Neuron (in vitro differentiated cells): Measurements from ENCODE around the gene MED20.

Experiments
- H2AFZ ChIP-seq: one replicate; pipeline ENCODE4 v1.6.1; 2013; ENCODE audit warnings: low read depth, mild to moderate bottlenecking, inconsistent platforms, low read length, moderate library complexity
- H3K27me3 ChIP-seq: one replicate; pipeline ENCODE4 v1.6.1; 2013; ENCODE audit warnings: low read length; ENCODE audit not compliant: insufficient read depth
- H3K36me3 ChIP-seq: one replicate; pipeline ENCODE4 v1.6.1; 2013; ENCODE audit warnings: low read length; ENCODE audit not compliant: insufficient read depth
- H3K4me1 ChIP-seq: one replicate; pipeline ENCODE4 v1.6.1; 2013; ENCODE audit warnings: low read length; ENCODE audit not compliant: insufficient read depth
- H3K4me3 ChIP-seq: 2 replicates; pipeline ENCODE4 v1.5.1; 2013; ENCODE audit warnings: mild to moderate bottlenecking, low read length, moderate library complexity
- H3K9me3 ChIP-seq: one replicate; pipeline ENCODE4 v1.6.1; 2013; ENCODE audit warnings: low read length

MED20 gene

DNA sequence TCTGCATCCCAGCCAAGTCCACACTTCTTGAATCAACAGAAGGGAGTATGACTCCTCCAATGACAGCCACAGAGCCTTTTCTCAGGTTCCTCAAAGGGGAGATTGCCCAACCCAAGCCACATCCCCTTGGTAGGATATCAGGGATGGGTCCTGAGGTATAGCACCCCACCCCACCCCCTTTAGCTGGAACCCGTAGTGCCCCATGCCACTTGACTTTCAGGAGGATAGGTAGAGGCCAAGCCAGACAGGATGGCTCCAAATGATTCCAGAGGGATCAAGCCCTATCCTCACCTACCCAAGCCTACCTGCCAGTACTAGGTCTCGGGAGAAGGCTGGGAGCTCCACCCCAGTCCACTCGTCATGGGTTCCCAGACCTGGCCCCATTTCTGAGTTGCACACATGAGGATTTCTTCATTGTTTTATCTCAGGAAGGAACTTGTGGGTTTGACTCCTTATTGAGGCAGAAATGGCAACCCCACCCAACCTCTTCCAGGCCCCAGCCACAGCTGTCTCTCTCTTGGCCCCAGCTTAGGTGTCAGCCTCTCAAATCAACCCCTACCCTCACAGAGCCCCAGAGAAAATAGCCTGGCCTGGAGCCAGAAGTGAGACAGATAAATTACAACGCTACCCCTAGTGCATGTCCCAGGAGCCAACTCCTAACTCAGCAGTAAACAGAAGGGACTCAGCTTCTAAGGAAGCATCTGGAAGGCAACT, 17.1 kb upstream of the MED20 start:
- Histone ChIP-seq H3K9me3 (no peaks in the 10 kb centered on the region), H3K36me3 (peaks cover 20% of the 10 kb centered on the region), H2AFZ (no peak overlapping the region), H3K27me3 (no peaks in the 10 kb centered on the region), H3K4me3 (no peak overlapping the region), H3K4me1 (peaks cover 38% of the 10 kb centered on the region)

DNA sequence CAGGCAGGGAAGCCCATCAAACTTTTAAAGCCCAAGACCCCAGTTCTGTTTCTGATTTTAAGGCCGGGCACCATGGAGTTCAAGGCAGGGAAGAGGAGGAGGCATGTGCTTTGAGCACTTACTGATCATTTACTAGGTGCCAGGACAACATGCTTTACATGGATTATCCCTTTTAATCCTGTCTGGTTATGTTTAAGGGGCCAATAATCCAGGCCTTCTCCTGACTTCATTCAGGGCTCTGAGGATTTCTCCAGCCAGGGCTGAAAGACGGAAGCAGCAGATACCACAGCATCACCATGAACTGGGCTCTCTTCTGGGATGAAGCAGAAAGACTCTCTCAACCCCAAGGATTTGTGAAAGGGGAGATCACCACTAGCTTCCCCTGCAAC, 16.5 kb upstream of the MED20 start:
- Histone ChIP-seq H3K4me1 (peaks cover 36% of the 10 kb centered on the region), H3K27me3 (no peaks in the 10 kb centered on the region), H3K36me3 (peaks cover 25% of the 10 kb centered on the region), H3K4me3 (no peak overlapping the region), H3K9me3 (no peaks in the 10 kb centered on the region), H2AFZ (no peak overlapping the region)

DNA sequence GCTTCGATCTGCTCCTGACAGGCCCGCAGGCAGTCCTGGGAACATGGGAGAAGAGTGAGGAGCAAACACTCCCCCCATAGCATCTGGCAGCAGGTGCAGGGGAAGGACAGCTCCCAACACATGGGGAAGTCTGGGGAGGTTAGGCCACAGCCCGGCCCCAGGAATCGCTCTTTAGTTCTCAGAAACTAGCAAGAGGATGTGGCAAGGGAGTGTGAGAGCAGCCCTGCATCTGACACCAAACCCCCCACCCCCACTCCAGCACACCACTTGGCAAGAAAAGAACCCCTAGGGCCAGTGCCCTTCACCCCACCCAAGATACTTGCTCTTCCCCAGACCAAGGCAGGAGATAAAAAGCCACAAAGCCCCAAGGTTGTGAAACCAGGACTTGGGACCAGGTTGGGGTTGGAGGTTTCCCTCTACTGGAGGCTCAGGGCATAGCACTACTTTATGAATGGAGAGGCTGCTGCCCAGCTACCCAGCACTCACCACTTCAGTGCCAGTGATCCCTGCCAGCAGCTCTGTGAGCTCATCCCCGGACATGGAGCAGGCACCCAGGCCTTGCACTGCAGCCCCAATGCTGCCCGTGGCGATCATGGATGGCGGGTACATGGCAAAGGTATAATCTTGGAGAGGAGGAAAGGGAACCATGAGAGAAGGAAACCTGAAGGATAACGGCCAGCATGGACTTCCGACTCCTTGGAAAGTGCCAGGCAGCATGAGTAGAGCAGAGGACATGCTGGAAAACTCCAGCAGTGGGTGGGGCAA, 15.3 kb upstream of the MED20 start:
- H3K36me3 ChIP-seq: peaks cover 37% of the 10 kb centered on the region
- H3K9me3 ChIP-seq: no peaks in the 10 kb centered on the region
- H2AFZ ChIP-seq: no peak overlapping the region
- peaks cover 31% of the 10 kb centered on the region for H3K4me1 ChIP-seq
- H3K27me3 ChIP-seq: no peaks in the 10 kb centered on the region
- no peak overlapping the region for H3K4me3 ChIP-seq

DNA sequence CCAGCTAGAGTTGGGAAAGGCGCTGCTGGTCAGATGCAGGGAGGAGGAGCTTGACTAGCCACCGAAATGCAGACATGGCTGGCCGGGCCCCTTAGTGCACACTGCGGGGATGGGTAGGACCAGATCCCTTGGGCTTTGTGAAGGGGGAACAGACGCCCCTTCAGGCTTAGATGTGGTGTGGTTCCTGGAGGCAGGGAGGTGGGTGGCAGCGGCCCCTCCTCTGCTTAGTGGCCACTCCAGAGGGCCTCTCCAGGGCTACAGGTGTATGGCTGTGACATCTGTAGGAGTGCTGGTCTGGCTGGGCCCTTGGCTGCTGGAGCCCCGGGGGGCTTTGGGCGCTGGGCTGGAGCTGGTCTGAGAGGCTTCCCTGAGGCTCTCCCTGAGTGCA, 14.7 kb upstream of the MED20 start:
- peaks cover 43% of the 10 kb centered on the region for H3K36me3 ChIP-seq
- H3K9me3 ChIP-seq: no peaks in the 10 kb centered on the region
- H2AFZ ChIP-seq: no peak overlapping the region
- H3K27me3 ChIP-seq: no peaks in the 10 kb centered on the region
- peaks cover 30% of the 10 kb centered on the region for H3K4me1 ChIP-seq
- H3K4me3 ChIP-seq: no peak overlapping the region

DNA sequence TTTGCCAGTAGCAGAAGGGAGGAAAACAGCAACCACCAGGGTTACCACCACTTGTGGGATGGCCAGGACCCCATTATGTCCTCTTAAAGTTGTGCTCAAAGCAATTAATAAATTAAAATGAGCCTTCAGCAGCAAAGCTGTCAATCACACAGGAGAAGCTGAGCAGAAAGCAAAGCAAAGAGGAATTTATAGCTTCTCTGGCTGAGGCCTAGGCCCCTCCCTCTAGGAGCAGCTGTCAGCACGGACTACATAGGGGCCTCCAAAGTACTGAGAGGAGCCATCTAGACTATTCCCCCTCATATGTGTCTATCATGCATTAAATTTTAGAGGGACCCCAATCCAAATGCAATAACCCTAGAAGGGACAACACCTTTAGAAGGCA, 14.2 kb upstream of the MED20 start:
- Histone ChIP-seq H3K27me3 (no peaks in the 10 kb centered on the region), H3K4me1 (peaks cover 25% of the 10 kb centered on the region), H3K4me3 (no peak overlapping the region), H2AFZ (no peak overlapping the region), H3K9me3 (no peaks in the 10 kb centered on the region), H3K36me3 (peaks cover 48% of the 10 kb centered on the region)

DNA sequence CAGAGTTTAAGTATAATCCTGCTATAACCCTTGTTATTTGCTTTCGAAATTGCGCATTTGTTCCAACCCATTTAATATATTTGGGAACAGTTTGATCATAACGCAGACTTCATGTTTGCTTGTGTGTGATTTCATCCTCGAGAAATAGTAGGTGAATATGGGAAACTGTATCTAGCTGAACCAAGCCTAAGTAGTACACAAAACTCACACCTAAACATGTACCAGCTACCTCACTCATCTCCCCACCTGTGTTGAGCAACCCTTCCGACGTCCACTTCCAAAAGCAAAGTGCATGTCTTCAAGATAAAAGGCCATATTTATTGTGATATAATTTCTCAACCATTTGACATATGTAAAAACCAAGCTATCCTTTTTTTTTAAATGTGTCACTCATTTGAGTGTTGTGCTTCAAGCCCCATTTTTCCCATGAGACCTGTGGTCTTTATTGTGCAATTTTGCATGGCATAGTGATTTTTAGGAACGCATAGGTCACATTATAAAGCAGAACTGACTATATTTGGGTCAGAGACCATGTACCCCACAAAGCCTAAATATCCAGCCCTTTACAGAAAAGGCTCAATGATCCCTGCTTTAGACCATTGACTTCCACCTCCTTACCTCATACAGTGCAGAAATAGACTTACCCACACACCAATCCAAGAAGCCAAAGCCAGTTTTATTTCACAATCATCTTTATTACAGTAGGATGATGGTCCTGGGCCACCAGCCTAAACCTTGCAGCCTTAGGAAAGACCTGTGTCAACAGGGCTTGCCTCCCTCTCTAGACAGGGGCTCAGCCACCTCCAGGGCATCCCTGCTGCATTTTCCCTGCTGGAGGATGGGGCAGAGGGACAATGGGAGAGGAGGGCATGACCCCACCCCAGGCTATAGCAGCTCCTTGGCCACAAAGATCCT, 13.6 kb upstream of the MED20 start:
- Histone ChIP-seq H3K36me3 (peaks cover 55% of the 10 kb centered on the region), H3K9me3 (no peaks in the 10 kb centered on the region), H3K4me3 (no peak overlapping the region), H3K27me3 (no peaks in the 10 kb centered on the region), H3K4me1 (peaks cover 18% of the 10 kb centered on the region), H2AFZ (no peak overlapping the region)

DNA sequence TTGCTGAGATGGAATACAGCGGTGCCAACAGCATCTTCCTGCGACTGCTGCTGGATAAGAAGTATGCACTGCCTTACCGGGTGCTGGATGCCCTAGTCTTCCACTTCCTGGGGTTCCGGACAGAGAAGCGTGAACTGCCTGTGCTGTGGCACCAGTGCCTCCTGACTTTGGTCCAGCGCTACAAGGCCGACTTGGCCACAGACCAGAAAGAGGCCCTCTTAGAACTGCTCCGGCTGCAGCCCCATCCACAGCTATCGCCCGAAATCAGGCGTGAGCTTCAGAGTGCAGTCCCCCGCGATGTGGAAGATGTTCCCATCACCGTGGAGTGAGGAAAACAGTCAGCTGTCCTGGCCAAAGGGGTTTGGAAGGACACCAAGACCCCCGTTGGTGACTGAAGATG, 11.4 kb upstream of the MED20 start:
- H3K4me1 ChIP-seq: peaks cover 13% of the 10 kb centered on the region
- H2AFZ ChIP-seq: no peak overlapping the region
- H3K36me3 ChIP-seq: peaks cover 76% of the 10 kb centered on the region

DNA sequence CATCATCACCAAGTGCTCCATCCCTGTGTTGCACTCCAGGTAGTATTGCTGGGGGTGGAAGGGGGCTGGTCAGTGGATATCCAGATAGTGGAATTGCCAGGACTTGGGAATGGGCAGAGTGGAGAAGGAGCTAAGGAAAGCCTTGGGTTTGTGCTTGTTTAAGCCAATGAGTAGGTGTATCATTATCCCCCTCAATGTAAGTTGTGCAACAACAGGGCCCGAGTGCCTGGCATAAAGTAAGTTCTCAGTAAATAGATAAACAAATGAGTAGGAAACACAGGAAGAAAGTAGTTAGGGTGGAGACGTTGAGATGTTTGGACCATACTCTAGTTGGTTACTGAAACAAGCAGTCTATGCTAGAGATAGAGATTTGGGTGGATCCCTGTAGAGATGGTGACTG, 10.9 kb upstream of the MED20 start:
- peaks cover 13% of the 10 kb centered on the region for H3K4me1 ChIP-seq
- H2AFZ ChIP-seq: no peak overlapping the region
- H3K9me3 ChIP-seq: no peaks in the 10 kb centered on the region
- H3K27me3 ChIP-seq: no peaks in the 10 kb centered on the region
- no peak overlapping the region for H3K4me3 ChIP-seq
- H3K36me3 ChIP-seq: peaks cover 81% of the 10 kb centered on the region

More for the DNA sequence above, 11.4 kb upstream of the MED20 start:
- Histone ChIP-seq H3K27me3 (no peaks in the 10 kb centered on the region), H3K4me3 (no peak overlapping the region), H3K9me3 (no peaks in the 10 kb centered on the region)

DNA sequence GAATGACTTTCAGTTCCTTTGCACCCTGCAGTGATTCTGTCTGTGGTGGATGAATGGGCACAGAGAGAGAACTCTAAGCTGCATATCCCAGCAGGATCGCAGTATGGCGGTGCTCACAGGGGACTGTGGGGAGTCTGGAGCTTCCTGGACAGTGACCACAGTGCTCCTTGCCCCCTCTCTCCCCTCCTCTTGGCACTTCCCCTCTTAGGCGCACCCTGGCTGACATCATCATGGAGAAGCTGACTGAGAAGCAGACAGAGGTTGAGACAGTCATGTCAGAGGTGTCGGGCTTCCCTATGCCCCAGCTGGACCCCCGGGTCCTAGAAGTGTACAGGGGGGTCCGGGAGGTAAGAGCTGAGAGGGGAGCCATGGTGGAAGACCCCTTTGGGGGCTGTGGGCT, 9.0 kb upstream of the MED20 start:
- no peak overlapping the region for H2AFZ ChIP-seq
- H3K36me3 ChIP-seq: peaks cover 83% of the 10 kb centered on the region
- H3K4me1 ChIP-seq: peaks cover 3% of the 10 kb centered on the region
- no peak overlapping the region for H3K4me3 ChIP-seq
- H3K27me3 ChIP-seq: no peaks in the 10 kb centered on the region
- H3K9me3 ChIP-seq: no peaks in the 10 kb centered on the region

DNA sequence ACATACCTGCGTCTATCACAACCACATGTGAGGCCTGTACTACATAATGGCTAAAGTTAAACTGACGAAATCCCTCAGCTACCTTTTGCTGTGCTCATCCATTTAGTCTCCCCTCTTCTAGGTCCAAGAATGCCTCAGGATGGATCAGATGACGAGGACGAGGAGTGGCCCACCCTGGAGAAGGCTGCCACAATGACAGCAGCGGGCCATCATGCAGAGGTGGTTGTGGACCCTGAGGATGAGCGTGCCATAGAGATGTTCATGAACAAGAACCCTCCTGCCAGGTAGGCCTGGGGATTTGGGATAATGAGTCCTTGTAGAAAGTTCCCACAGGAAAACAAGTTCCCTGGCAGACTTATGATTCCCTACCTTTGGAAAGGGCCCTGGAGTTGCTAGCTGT, 6.3 kb upstream of the MED20 start:
- H3K9me3 ChIP-seq: no peaks in the 10 kb centered on the region
- H2AFZ ChIP-seq: no peak overlapping the region
- H3K27me3 ChIP-seq: no peaks in the 10 kb centered on the region
- peaks cover 74% of the 10 kb centered on the region for H3K36me3 ChIP-seq
- H3K4me1 ChIP-seq: peaks cover 16% of the 10 kb centered on the region
- no peak overlapping the region for H3K4me3 ChIP-seq

DNA sequence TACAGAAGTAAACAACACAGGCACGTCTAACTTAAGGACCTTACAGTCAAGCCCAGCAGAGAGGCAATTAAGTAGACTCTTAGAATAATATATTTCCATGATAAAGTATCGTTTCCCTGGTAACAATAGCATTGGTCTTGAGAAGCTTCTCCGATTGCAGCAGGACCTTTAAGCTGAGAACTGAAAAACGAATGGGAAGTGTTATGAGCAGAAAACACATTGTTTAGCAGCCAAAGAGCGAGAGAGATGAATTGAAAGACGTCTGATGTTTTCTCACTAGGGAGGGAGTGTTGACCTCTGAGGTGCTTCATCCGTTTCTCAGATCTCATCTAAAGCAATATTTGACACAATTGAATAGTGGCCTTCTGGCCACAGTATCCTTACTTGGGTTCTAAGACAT, 1.2 kb upstream of the MED20 start:
- H3K4me3 ChIP-seq: peak overlapping the region; percentile 64
- peaks cover 23% of the 10 kb centered on the region for H3K36me3 ChIP-seq
- H3K4me1 ChIP-seq: peaks cover 32% of the 10 kb centered on the region
- H3K9me3 ChIP-seq: no peaks in the 10 kb centered on the region
- no peaks in the 10 kb centered on the region for H3K27me3 ChIP-seq
- H2AFZ ChIP-seq: no peak overlapping the region

DNA sequence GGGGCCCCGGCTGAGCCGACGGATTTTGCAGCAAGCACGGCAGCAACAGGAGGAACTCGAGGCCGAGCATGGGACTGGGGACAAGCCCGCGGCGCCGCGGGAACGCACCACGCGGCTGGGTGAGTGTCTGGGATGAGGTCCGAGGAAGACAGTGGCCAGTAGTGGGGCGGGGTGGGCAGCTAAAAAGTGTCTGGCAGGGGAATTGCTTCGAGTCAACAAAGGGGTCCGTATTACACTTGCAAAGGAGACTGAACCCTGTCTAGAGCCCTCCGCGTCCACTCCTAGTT, 716 bp upstream of the MED20 start:
- H3K36me3 ChIP-seq: peaks cover 21% of the 10 kb centered on the region
- H2AFZ ChIP-seq: peak overlapping the region; percentile 82
- peak overlapping the region; percentile 64 for H3K4me3 ChIP-seq
- H3K9me3 ChIP-seq: no peaks in the 10 kb centered on the region
- H3K27me3 ChIP-seq: no peaks in the 10 kb centered on the region
- H3K4me1 ChIP-seq: peaks cover 32% of the 10 kb centered on the region

DNA sequence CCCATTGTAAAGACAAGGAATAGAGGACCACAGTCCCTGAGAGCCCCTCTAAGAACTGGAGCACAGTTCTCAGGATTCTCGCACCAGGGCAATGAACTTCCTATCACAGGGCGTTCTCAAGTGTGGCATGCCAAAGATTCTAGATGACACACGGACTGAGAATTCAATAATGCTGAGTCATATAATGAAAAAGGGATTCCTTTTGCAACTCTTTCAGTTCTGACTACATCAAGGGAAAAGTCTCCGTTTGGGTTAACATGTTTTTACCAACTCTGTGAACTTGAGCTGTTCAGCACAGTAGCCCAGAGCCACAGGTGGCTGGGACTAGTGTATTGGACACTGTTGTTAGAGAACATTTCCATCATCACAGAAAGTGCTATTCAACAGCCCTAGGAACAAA, 3.4 kb downstream of the MED20 start:
- Histone ChIP-seq H3K36me3 (peaks cover 33% of the 10 kb centered on the region), H3K27me3 (no peaks in the 10 kb centered on the region), H3K4me3 (no peak overlapping the region), H2AFZ (no peak overlapping the region), H3K4me1 (peaks cover 19% of the 10 kb centered on the region), H3K9me3 (no peaks in the 10 kb centered on the region)
